SK-N-MC (cell line): ENCODE measurements around the gene FEV.

Source experiments
- EZH2 ChIP-seq: fragments of 200-600 bp; sonication (generic); IDR thresholded peaks from one replicate; pipeline ENCODE4 v1.6.1; 2017; ENCODE audit warnings: antibody characterized with exemption
- FOXP2 ChIP-seq: optimal IDR thresholded peaks from 2 replicates; pipeline ENCODE3; 2011; ENCODE audit warnings: mild to moderate bottlenecking, moderate library complexity; ENCODE audit not compliant: insufficient read depth; ENCODE audit errors: extremely low read length, control extremely low read depth
- POLR2AphosphoS5 ChIP-seq: IDR thresholded peaks from 2 replicates; pipeline ENCODE4 v1.6.1; 2012; ENCODE audit warnings: mild to moderate bottlenecking, low read depth, low read length, borderline replicate concordance

- no peak for TF ChIP-seq POLR2AphosphoS5
- no peak for TF ChIP-seq EZH2
- TF ChIP-seq FOXP2, result no peak
Measured at GRCh38 chr2:219018286-219018685, 33.3 kb upstream of the FEV start.
